ENCODE results near the gene PIP5KL1.
A peak's percentile ranks its signal among the peaks of the same experiment; 100 is the strongest.

PIP5KL1 gene

DNA sequence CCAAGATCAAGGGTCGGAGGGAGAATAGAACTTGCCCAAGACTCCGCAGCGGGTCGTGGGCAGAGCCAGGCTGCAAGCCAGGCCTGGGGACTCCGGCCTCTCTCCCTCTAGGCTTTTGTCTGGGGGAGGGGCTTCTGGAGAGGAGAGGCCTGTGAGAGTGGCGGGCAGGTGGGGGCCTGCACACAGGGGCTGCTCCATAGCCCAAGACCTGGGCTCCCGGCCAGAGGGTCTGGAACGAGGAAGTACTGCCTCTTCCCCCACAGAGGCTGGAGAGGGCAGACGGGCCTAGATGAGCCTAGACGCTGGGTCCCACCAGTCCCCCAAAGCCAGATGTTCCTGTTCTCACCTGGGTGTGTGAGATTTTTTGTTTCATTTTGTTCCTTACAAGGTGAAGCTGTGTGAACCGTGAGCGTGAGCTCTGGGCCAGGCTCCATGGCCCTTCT is 26.0 kb downstream of the PIP5KL1 start:
- Histone ChIP-seq H3K4me3 (ENCODE audit: low read depth in 1 of 2, low read length in 2 of 2) (peak overlapping the region; percentile 26 to 50), H3K27ac (ENCODE audit: low read depth, low read length) (peak overlapping the region; percentile 75), H3K9ac (ENCODE audit: low read depth in 1 of 2, low read length in 2 of 2) (peak overlapping the region; percentile 34 to 63), H3K9me3 (ENCODE audit: control insufficient read depth in 1 of 2, low read length in 2 of 2) (no peaks in the 10 kb centered on the region), H3K4me1 (ENCODE audit: control insufficient read depth in 1 of 2, insufficient read depth in 2 of 2, low read length in 2 of 2) (peaks cover 39 to 48% of the 10 kb centered on the region in 2 donors), H3K27me3 (ENCODE audit: control insufficient read depth in 1 of 2, insufficient read depth in 2 of 2, low read length in 2 of 2) (no peaks in the 10 kb centered on the region), H3K36me3 (ENCODE audit: control insufficient read depth in 1 of 2, insufficient read depth in 2 of 2, low read length in 2 of 2) (peaks cover 1 to 5% of the 10 kb centered on the region in 2 donors)

DNA sequence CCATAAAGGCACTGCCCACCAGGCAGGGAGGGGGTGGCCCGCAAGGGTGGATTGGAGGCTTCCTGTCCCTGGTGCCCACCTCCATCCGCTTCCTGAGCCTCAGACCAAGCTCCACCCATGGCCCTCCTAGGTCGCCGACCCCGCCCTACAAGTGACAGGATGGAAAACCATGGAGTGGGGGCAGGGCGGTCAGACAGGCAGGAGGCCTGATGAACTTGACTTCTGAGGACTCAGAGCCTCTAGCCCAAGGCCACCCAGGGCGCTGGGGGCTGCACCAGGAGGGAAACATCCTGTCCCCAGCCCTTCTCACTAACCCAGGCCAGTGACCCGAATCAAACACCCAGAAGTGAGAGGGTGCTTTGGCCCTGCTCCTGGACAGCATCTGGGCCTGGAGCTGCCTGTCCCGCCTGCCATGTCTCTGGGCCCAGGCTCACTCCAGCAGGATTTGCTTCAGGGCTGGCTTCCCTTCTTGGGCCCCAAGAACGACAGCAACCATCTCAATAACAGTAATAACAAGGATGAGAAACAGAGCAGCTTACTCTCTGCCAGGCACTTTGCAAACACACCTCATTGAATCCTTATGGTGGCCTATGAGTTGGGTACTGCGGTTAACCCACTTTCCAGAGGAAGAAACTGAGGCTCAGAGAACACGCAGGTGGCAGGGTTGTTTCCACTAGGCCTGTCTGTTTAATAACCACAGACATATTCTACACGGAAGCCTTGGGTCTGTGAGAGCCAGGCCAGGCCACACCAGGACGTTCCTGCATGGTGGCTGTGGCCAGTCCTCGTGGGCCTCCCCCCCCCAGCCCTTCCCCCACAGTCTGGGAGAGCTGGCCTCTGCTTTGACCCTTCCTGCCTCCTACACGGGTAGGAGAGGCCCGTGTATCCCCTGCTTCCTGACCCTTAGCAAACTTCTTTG is 26.8 kb downstream of the PIP5KL1 start:
- H3K4me1 ChIP-seq (ENCODE audit: control insufficient read depth in 1 of 2, insufficient read depth in 2 of 2, low read length in 2 of 2), result peaks cover 39 to 49% of the 10 kb centered on the region in 2 donors

GRCh38 chr9:127899128-127899943 is 31.2 kb downstream of the PIP5KL1 start, which contains the start of gene ST6GALNAC6:
TSS of gene ST6GALNAC6 (minus strand) at chr9:127899603. CDS start at chr9:127897981, 1,622 bp downstream.
- Histone ChIP-seq H3K27me3 (ENCODE audit: control insufficient read depth in 1 of 2, insufficient read depth in 2 of 2, low read length in 2 of 2) (no peaks in the 10 kb centered on the region), H3K36me3 (ENCODE audit: control insufficient read depth in 1 of 2, insufficient read depth in 2 of 2, low read length in 2 of 2) (peaks cover 10 to 19% of the 10 kb centered on the region in 2 donors), H3K9me3 (ENCODE audit: control insufficient read depth in 1 of 2, low read length in 2 of 2) (peaks cover 0 to 6% of the 10 kb centered on the region in 2 donors), H3K27ac (ENCODE audit: low read depth, low read length) (peak within 1 kb of the TSS; percentile 88), H3K4me1 (ENCODE audit: control insufficient read depth in 1 of 2, insufficient read depth in 2 of 2, low read length in 2 of 2) (peaks cover 17 to 46% of the 10 kb centered on the region in 2 donors), H3K4me3 (ENCODE audit: low read depth in 1 of 2, low read length in 2 of 2) (peak within 1 kb of the TSS; percentile 75 to 81), H3K9ac (ENCODE audit: low read depth in 1 of 2, low read length in 2 of 2) (peak within 1 kb of the TSS; percentile 57 to 63)

More for the DNA sequence above, 26.8 kb downstream of the PIP5KL1 start:
- Histone ChIP-seq H3K27me3 (ENCODE audit: control insufficient read depth in 1 of 2, insufficient read depth in 2 of 2, low read length in 2 of 2) (no peaks in the 10 kb centered on the region), H3K36me3 (ENCODE audit: control insufficient read depth in 1 of 2, insufficient read depth in 2 of 2, low read length in 2 of 2) (peaks cover 0 to 4% of the 10 kb centered on the region in 2 donors), H3K9ac (ENCODE audit: low read depth in 1 of 2, low read length in 2 of 2) (peak overlapping the region; percentile 34 to 63), H3K4me3 (ENCODE audit: low read depth in 1 of 2, low read length in 2 of 2) (peak overlapping the region; percentile 26 to 50), H3K27ac (ENCODE audit: low read depth, low read length) (peak overlapping the region; percentile 75), H3K9me3 (ENCODE audit: control insufficient read depth in 1 of 2, low read length in 2 of 2) (no peaks in the 10 kb centered on the region)

- no peaks in the 10 kb centered on the region for H3K27me3 ChIP-seq (ENCODE audit: control insufficient read depth in 1 of 2, insufficient read depth in 2 of 2, low read length in 2 of 2)
- peaks cover 9 to 38% of the 10 kb centered on the region in 2 donors for H3K4me1 ChIP-seq (ENCODE audit: control insufficient read depth in 1 of 2, insufficient read depth in 2 of 2, low read length in 2 of 2)
- peak overlapping the region; percentile 88 for H3K27ac ChIP-seq (ENCODE audit: low read depth, low read length)
- peaks cover 15 to 26% of the 10 kb centered on the region in 2 donors for H3K36me3 ChIP-seq (ENCODE audit: control insufficient read depth in 1 of 2, insufficient read depth in 2 of 2, low read length in 2 of 2)
- peak overlapping the region; percentile 57 to 63 for H3K9ac ChIP-seq (ENCODE audit: low read depth in 1 of 2, low read length in 2 of 2)
- H3K9me3 ChIP-seq (ENCODE audit: control insufficient read depth in 1 of 2, low read length in 2 of 2), result peaks cover 5 to 7% of the 10 kb centered on the region in 2 donors
- H3K4me3 ChIP-seq (ENCODE audit: low read depth in 1 of 2, low read length in 2 of 2), result peak overlapping the region; percentile 74 to 75
These were observed 32.0 kb downstream of the PIP5KL1 start for GRCh38 chr9:127898433-127899127.

- peaks cover 10 to 21% of the 10 kb centered on the region in 2 donors for H3K9me3 ChIP-seq (ENCODE audit: control insufficient read depth in 1 of 2, low read length in 2 of 2)
- peak overlapping the region; percentile 8 to 21 for H3K4me3 ChIP-seq (ENCODE audit: low read depth in 1 of 2, low read length in 2 of 2)
- peaks cover 5 to 33% of the 10 kb centered on the region in 2 donors for H3K4me1 ChIP-seq (ENCODE audit: control insufficient read depth in 1 of 2, insufficient read depth in 2 of 2, low read length in 2 of 2)
- no peaks in the 10 kb centered on the region for H3K27me3 ChIP-seq (ENCODE audit: control insufficient read depth in 1 of 2, insufficient read depth in 2 of 2, low read length in 2 of 2)
- no peak overlapping the region for H3K9ac ChIP-seq (ENCODE audit: low read depth in 1 of 2, low read length in 2 of 2)
- peaks cover 20 to 35% of the 10 kb centered on the region in 2 donors for H3K36me3 ChIP-seq (ENCODE audit: control insufficient read depth in 1 of 2, insufficient read depth in 2 of 2, low read length in 2 of 2)
- H3K27ac ChIP-seq (ENCODE audit: low read depth, low read length), result no peak overlapping the region
These were observed 33.3 kb downstream of the PIP5KL1 start for GRCh38 chr9:127897193-127897692.

DNA sequence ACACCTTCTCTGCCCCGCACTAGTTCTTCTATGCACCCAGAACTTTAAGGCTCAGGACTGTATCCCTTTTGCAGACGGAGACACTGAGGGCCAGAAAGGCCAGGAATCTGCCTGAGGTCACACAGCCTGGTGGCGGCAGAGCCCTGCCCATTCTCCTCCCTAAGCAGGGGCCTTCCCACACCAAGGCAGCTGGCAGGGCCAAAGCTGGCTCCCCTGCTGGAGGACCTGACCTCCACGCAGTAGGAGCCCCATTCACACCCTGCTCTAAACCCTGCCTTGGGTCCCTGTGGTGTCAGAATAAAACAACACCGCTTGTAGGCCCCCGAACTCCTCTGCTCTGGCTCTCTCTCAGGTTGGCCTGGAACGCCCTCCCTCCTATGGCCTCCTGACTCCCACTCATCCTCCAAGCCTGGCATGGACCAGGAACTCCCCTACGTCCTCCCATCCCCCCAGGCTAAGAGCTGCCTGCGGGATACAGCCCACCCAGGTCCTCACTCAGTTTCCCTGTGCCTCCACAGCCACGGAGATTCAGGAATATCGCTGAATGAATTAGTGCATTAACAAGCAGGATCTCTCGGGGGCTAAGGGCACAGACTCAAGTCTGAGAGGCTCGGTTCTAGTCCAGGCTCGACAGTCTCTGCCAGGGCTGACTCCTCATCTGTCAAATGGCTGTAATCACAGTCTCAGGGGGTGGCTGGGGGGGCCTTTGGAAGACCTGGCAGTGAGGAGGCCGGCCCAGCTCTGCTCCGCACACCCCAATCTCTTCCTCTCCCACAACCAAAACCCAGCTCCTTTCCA is 34.0 kb downstream of the PIP5KL1 start:
- H3K9me3 ChIP-seq (ENCODE audit: control insufficient read depth in 1 of 2, low read length in 2 of 2), result peaks cover 10 to 22% of the 10 kb centered on the region in 2 donors
- peaks cover 20 to 35% of the 10 kb centered on the region in 2 donors for H3K36me3 ChIP-seq (ENCODE audit: control insufficient read depth in 1 of 2, insufficient read depth in 2 of 2, low read length in 2 of 2)
- peaks cover 5 to 33% of the 10 kb centered on the region in 2 donors for H3K4me1 ChIP-seq (ENCODE audit: control insufficient read depth in 1 of 2, insufficient read depth in 2 of 2, low read length in 2 of 2)
- H3K27ac ChIP-seq (ENCODE audit: low read depth, low read length), result no peak overlapping the region
- H3K27me3 ChIP-seq (ENCODE audit: control insufficient read depth in 1 of 2, insufficient read depth in 2 of 2, low read length in 2 of 2), result no peaks in the 10 kb centered on the region
- peak overlapping the region in 1 of 2 donors; percentile 8 for H3K4me3 ChIP-seq (ENCODE audit: low read depth in 1 of 2, low read length in 2 of 2)
- no peak overlapping the region for H3K9ac ChIP-seq (ENCODE audit: low read depth in 1 of 2, low read length in 2 of 2)

DNA sequence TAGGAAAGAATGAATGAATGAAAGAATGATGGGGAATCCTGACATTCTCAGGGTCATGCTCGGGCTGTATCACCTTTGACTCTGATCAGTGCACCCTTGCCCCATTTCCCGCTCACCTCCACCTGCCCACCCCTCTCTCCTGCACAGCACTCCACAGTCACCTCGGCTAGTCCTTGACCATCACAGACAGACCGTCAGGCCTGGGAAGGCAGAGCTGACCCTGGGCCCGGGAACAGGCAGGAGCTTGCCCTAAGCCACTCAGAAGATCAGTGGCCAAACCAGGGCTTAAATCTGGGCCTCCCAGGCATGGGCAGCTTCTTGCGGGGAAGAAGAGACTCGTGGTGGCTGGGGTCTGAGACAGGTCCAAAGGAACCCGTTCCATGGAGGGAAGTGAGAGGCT is 34.8 kb downstream of the PIP5KL1 start:
- Histone ChIP-seq H3K27me3 (ENCODE audit: control insufficient read depth in 1 of 2, insufficient read depth in 2 of 2, low read length in 2 of 2) (no peaks in the 10 kb centered on the region), H3K27ac (ENCODE audit: low read depth, low read length) (no peak overlapping the region), H3K4me1 (ENCODE audit: control insufficient read depth in 1 of 2, insufficient read depth in 2 of 2, low read length in 2 of 2) (peaks cover 5 to 30% of the 10 kb centered on the region in 2 donors), H3K9ac (ENCODE audit: low read depth in 1 of 2, low read length in 2 of 2) (no peak overlapping the region), H3K36me3 (ENCODE audit: control insufficient read depth in 1 of 2, insufficient read depth in 2 of 2, low read length in 2 of 2) (peaks cover 20 to 35% of the 10 kb centered on the region in 2 donors), H3K4me3 (ENCODE audit: low read depth in 1 of 2, low read length in 2 of 2) (no peak overlapping the region), H3K9me3 (ENCODE audit: control insufficient read depth in 1 of 2, low read length in 2 of 2) (peaks cover 10 to 22% of the 10 kb centered on the region in 2 donors)

DNA sequence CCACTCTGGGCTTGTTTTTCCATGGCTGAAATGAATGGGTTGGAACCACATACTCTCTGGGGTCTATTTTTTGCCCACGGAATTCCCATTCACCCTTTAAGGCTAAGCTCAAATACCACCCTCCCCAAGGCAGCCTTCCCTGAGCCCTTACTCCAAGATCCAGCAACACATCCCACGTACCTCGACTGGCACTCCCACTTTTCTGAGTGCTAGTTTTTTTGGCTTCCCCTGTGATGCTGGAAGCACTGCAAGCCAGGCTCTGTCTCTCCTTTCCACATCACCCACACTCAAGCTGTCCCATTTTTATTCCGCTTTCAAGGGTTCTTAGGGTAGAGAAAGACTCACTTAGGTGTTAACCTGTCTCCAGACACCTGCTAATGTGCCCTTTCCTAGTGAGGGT is 37.2 kb downstream of the PIP5KL1 start:
- no peaks in the 10 kb centered on the region for H3K27me3 ChIP-seq (ENCODE audit: control insufficient read depth in 1 of 2, insufficient read depth in 2 of 2, low read length in 2 of 2)
- H3K36me3 ChIP-seq (ENCODE audit: control insufficient read depth in 1 of 2, insufficient read depth in 2 of 2, low read length in 2 of 2), result peaks cover 20 to 41% of the 10 kb centered on the region in 2 donors
- no peak overlapping the region for H3K4me3 ChIP-seq (ENCODE audit: low read depth in 1 of 2, low read length in 2 of 2)
- H3K9me3 ChIP-seq (ENCODE audit: control insufficient read depth in 1 of 2, low read length in 2 of 2), result peaks cover 10 to 22% of the 10 kb centered on the region in 2 donors
- peaks cover 0 to 18% of the 10 kb centered on the region in 2 donors for H3K4me1 ChIP-seq (ENCODE audit: control insufficient read depth in 1 of 2, insufficient read depth in 2 of 2, low read length in 2 of 2)
- no peak overlapping the region for H3K27ac ChIP-seq (ENCODE audit: low read depth, low read length)
- no peak overlapping the region for H3K9ac ChIP-seq (ENCODE audit: low read depth in 1 of 2, low read length in 2 of 2)

DNA sequence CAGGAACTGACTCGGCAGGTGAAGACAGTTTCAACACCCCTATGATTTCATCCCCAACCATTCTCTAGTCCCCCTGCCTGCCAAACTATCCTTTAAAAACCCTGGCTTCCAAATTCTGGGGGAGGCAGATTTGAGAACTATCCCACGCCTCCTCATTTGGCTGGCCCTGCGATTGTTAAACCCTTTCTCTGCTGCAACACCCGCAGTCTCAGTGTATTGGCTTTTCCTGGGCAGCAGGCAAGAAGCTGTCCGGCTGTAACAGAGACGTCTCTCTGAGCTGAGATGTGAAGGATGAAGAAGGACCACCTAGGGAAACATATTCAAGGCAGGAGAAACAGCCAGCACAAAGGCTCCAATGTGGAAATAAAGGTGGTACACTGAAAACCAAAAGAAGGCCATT is 37.7 kb downstream of the PIP5KL1 start:
- H3K36me3 ChIP-seq (ENCODE audit: control insufficient read depth in 1 of 2, insufficient read depth in 2 of 2, low read length in 2 of 2), result peaks cover 20 to 43% of the 10 kb centered on the region in 2 donors
- no peak overlapping the region for H3K9ac ChIP-seq (ENCODE audit: low read depth in 1 of 2, low read length in 2 of 2)
- H3K9me3 ChIP-seq (ENCODE audit: control insufficient read depth in 1 of 2, low read length in 2 of 2), result peaks cover 10 to 22% of the 10 kb centered on the region in 2 donors
- H3K4me1 ChIP-seq (ENCODE audit: control insufficient read depth in 1 of 2, insufficient read depth in 2 of 2, low read length in 2 of 2), result peaks cover 0 to 14% of the 10 kb centered on the region in 2 donors
- no peak overlapping the region for H3K27ac ChIP-seq (ENCODE audit: low read depth, low read length)
- H3K27me3 ChIP-seq (ENCODE audit: control insufficient read depth in 1 of 2, insufficient read depth in 2 of 2, low read length in 2 of 2), result no peaks in the 10 kb centered on the region
- no peak overlapping the region for H3K4me3 ChIP-seq (ENCODE audit: low read depth in 1 of 2, low read length in 2 of 2)

All from duodenal mucosa (tissue), 2 donors.